Heart right ventricle (tissue), 16 donors: ENCODE data around the gene NFIL3. TPM values are rescaled to one million over a fixed set of nuclear protein-coding genes. Genes with fewer than 3 reads are reported as not detected.

ENCODE experiments used
- ATAC-seq, 8 donors: fragments of 200-7000 bp; cut with Tn5 transposase; one replicate each; pipeline ENCODE4 v1.9.1; 2020; ENCODE audit warnings: mild to moderate bottlenecking in 8 of 8, moderate library complexity in 8 of 8, moderate number of reproducible peaks in 1 of 8
- DNase-seq, 2 donors: peaks; one replicate each; pipeline ENCODE4 v3.0.0-alpha.2; 2020
- H3K27ac ChIP-seq, 10 donors: fragments of 200-600 bp; sonication (generic) in 2 of 10; one replicate each; pipeline versions ENCODE4 v1.5.0 to v1.8.0; 2020 to 2022; ENCODE audit warnings: mild to moderate bottlenecking in 3 of 10
- H3K27me3 ChIP-seq, 7 donors: fragments of 200-600 bp; one replicate each; pipeline ENCODE4 v1.8.0; 2021 to 2022; ENCODE audit warnings: mild to moderate bottlenecking in 2 of 7
- H3K36me3 ChIP-seq, 9 donors: fragments of 200-600 bp; sonication (generic) in 1 of 9; one replicate each; pipeline versions ENCODE4 v1.5.0 to v1.8.0; 2020 to 2022; ENCODE audit warnings: mild to moderate bottlenecking in 2 of 9
- H3K4me1 ChIP-seq, 9 donors: fragments of 200-600 bp; sonication (generic) in 1 of 9; one replicate each; pipeline versions ENCODE4 v1.5.0 to v1.8.0; 2020 to 2022; ENCODE audit warnings: mild to moderate bottlenecking in 4 of 9
- H3K4me3 ChIP-seq, 10 donors: fragments of 200-600 bp; sonication (generic) in 2 of 10; one replicate each; pipeline versions ENCODE4 v1.5.0 to v1.8.0; 2020 to 2022; ENCODE audit warnings: mild to moderate bottlenecking in 7 of 10, moderate library complexity in 2 of 10
- H3K9me3 ChIP-seq, 11 donors: fragments of 200-600 bp in 10 of 11; sonication (generic) in 2 of 11; one replicate each; pipeline versions ENCODE4 v1.5.0 to v1.8.0; 2013 to 2022; ENCODE audit warnings: mild to moderate bottlenecking in 2 of 11, control low read depth in 1 of 11, moderate library complexity in 1 of 11
- CTCF ChIP-seq, 9 donors: fragments of 200-600 bp; sonication (generic) in 2 of 9; IDR thresholded peaks; one replicate each; pipeline versions ENCODE4 v1.5.0 to v1.8.0; 2021 to 2022; ENCODE audit warnings: antibody characterized with exemption in 9 of 9, mild to moderate bottlenecking in 5 of 9, moderate library complexity in 1 of 9
- WGBS, 2 donors: extraction: QIAGEN DNeasy Blood & Tissue Kit; methylation state at CpG; one replicate each; pipeline ENCODE4 v1.1.7; 2013; ENCODE audit warnings: inconsistent platforms in 1 of 2; 5-methylcytosine and 5-hydroxymethylcytosine counted together
- intact Hi-C, 10 donors: fragments of 100-400 bp; cut with DNase I; formaldehyde crosslinking; loops; one replicate each; pipeline versions ENCODE4 v1.11.1 to v1.14.2; 2022
- polyA plus RNA-seq, 2 donors: library from polyadenylated mRNA; stranded (reverse); fragments of 200-250 nt; gene quantifications; one replicate each; pipeline ENCODE4 v1.2.3, GENCODE V29; 2013
- total RNA-seq, 10 donors: library from RNA; stranded (reverse); fragmentation: NEBNext Ultra II Directional in 3 of 10; extraction: Animal tissue kit (Norgen Biotek cat#: 25700) in 3 of 10; gene quantifications; one replicate each; pipeline versions ENCODE4 v1.2.1 to v1.2.4, GENCODE V29; 2021 to 2023
- donor health status: Arrhythmogenic right ventricular cardiomyopathy.
- donor health status: ischemic (EF 13 %, LVEDD 7.1; RV severe dilation, severe dysfunction).
- donor health status: healthy with polysubstance abuse.
- donor health status: DM: no; HTN: yes; CAD: no.
- donor health status: DM: no; HTN: no; CAD: no.
- donor health status: ischemic (EF 25% LVEDD 6.9; RV normal size, moderate dysfunction).
- donor health status: ischemic (EF 25% LVEDD 5.7; RV mildly dilated, moderate dysfunction).
- donor health status: healthy.
- donor health status: DM: yes; HTN: yes; CAD: no.
- donor health status: Ischemic cardiomyopathy.
- donor health status: ischemic (EF 35%, LVEDD 5.7; RV mildly dilated, moderate dysfunction).
- donor health status: nonischemic (EF 11% LVEDD 7.7; RV severe dilation, severe dysfunction).
- donor health status: DM: yes; HTN: yes; CAD: no.
- donor health status: PGD.
- donor health status: ischemic (EF 29% LVEDD 5.4; RV normal size, mild dysfunction).
- donor health status: nonischemic (EF 23%, LVEDD 6.1; RV moderate dilation, normal function).

NFIL3 gene
- total and polyA plus RNA-seq, 12 donors: 10.8 to 88.0 (median 26.9) TPM

- ATAC-seq: peak; percentile 96 to 100 (median 98)
Measured at GRCh38 chr9:91361291-91362050, 62.2 kb downstream of the NFIL3 start, which contains the start of gene AUH. Gene AUH, minus strand, starts transcription at chr9:91361918. Its CDS starts 29 bp downstream, at chr9:91361889.

GRCh38 chr9:91360551-91361290 is 62.9 kb downstream of the NFIL3 start:
- 18 to 20% methylated on average over 10 of the region's 10 CpGs for WGBS, 2 donors
- peaks cover 0 to 23% (median 0%) of the 10 kb centered on the region in 9 donors for H3K36me3 ChIP-seq
- peak overlapping the region; percentile 92 to 100 (median 98) for H3K4me3 ChIP-seq
- no peaks in the 10 kb centered on the region for H3K9me3 ChIP-seq
- intact Hi-C loops: loop anchor here in 5 of 10 donors (2.0 to 5.0 kb wide), 4 partner anchors 57 to 168 kb away; partner anchors contain the start of gene NFIL3 (in 3 of the 5)
- DNase-seq: no peak
- no peak for TF ChIP-seq CTCF (IDR thresholded peaks at IDR 0.05)
- H3K27me3 ChIP-seq: no peaks in the 10 kb centered on the region
- peaks cover 0 to 43% (median 34%) of the 10 kb centered on the region in 9 donors for H3K4me1 ChIP-seq
- H3K27ac ChIP-seq: peak overlapping the region in 9 of 10 donors; percentile 85 to 97 (median 93)
- ATAC-seq: peak in 4 of 8 donors; percentile 31 to 49 (median 39)

More at GRCh38 chr9:91361291-91362050, 62.2 kb downstream of the NFIL3 start, which contains the start of gene AUH:
- Histone ChIP-seq H3K27me3 (no peaks in the 10 kb centered on the region), H3K4me1 (peaks cover 0 to 43% (median 34%) of the 10 kb centered on the region in 9 donors), H3K27ac (peak within 1 kb of the TSS; percentile 85 to 97 (median 92)), H3K36me3 (peaks cover 0 to 16% (median 0%) of the 10 kb centered on the region in 9 donors), H3K9me3 (no peaks in the 10 kb centered on the region), H3K4me3 (peak within 1 kb of the TSS; percentile 92 to 100 (median 98))
- intact Hi-C loops: loop anchor here in 5 of 10 donors (2.0 to 5.0 kb wide), 4 partner anchors 56 to 169 kb away; partner anchors contain the start of gene NFIL3 (in 3 of the 5)
- WGBS, 2 donors: 0 to 1% methylated on average over 81 to 82 of the region's 82 CpGs
- TF ChIP-seq CTCF (IDR thresholded peaks at IDR 0.05): peak in 3 of 9 donors; percentile 7 to 17 (median 12)
- peak; percentile 79 to 90 for DNase-seq

GRCh38 chr9:91359734-91360470 is 63.7 kb downstream of the NFIL3 start:
- TF ChIP-seq CTCF (IDR thresholded peaks at IDR 0.05): no peak
- 58 to 67% methylated on average over 7 of the region's 7 CpGs for WGBS, 2 donors
- Histone ChIP-seq H3K27ac (peak overlapping the region in 5 of 10 donors; percentile 91 to 97 (median 96)), H3K4me1 (peaks cover 0 to 43% (median 34%) of the 10 kb centered on the region in 9 donors), H3K36me3 (peaks cover 0 to 32% (median 0%) of the 10 kb centered on the region in 9 donors), H3K27me3 (no peaks in the 10 kb centered on the region), H3K4me3 (peak overlapping the region in 7 of 10 donors; percentile 92 to 100 (median 98)), H3K9me3 (no peaks in the 10 kb centered on the region)
- DNase-seq (no peak), ATAC-seq (no peak)
- intact Hi-C loops: loop anchor here in 6 of 10 donors (2.0 to 10.0 kb wide), 6 partner anchors 45 to 263 kb away; partner anchors contain the start of gene NFIL3 (in 3 of the 6)
